Activated CD4-positive, CD25-positive, alpha-beta regulatory T cell treated with anti-CD3 and anti-CD28 coated beads, Interleukin-2, amount 50 U/mL, for 72 hours (primary cell): Measurements from ENCODE around the gene DNAH9.

Experiments used
- DNase-seq: peaks from one replicate; pipeline ENCODE4 v3.0.0; 2021

The DNAH9 gene

GRCh38 chr17:11852912-11853311, 254.6 kb downstream of the DNAH9 start:
- no peak for DNase-seq

DNA sequence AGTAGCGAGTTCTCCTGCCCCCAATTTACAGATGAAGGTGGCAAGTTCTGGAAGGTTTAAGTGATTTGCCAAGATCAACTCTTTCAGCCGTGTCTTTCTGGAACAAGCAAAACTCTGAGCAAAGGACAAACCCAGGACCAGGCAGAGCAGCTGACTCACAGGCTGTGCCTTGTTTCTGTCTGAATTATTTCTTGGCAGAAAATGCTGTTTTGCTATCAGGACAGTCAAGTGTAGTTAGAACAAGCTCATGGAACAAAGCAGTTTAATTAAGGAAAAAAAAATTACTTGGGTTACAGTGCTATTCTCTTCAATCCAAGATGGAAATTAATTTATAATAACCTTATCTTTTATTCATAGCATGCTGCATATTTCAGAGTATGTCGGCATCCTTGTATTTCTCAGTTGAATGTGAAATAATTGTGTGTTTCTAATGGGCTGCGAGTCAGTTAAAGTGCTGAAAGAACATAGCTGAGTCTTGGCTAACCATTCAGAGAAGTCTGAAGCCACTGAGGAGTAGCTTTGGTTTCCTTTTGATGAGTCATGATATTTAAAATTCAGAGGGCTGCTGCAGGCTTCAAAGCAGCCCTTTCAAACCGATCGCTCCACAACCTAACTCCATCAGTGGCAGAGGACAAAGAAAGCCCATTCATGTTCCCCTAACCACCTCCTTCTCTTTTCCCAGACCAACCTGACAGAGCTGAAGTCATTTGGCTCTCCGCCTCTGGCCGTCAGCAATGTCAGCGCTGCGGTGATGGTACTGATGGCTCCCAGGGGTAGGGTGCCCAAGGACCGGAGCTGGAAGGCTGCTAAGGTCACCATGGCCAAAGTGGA, 255.3 kb downstream of the DNAH9 start:
- no peak for DNase-seq

DNA sequence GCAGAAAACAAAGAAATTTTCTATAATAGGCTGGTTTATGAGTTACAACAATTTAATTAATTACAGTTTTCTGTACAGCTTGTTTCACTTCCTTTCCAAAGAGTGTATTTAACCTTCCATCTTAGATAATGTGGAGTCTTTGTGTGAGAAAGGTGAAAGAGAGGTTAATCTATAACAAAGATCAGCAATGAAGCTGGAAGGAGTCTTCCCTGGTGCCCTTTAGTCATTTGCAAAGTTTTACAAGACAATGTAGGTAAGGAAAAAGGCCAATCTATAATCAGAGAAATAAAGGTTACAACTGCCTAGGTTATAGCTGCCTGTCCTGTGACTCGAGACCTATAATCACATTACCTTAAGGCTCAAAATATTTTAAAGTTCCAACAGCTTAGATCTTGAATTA, 257.0 kb downstream of the DNAH9 start:
- DNase-seq: no peak

DNA sequence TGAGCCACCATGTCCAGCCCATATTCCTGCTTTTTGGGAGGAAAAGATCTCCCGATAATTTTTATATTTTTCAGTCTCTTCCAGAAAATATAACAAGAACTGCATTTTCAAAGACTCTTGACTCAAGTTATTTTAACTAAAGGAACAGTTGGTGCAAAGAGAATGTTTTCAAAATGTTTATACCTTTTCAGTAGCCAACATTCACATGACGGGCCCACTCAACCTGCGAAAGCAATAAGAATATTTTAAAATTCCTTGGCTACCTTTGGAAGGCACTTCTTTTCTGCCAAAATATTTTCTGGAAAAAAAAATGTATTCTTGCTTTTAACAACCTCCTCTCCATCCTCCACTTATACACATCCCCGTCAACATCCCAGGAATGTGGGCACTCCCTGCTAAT, 258.7 kb downstream of the DNAH9 start:
- no peak for DNase-seq

DNA sequence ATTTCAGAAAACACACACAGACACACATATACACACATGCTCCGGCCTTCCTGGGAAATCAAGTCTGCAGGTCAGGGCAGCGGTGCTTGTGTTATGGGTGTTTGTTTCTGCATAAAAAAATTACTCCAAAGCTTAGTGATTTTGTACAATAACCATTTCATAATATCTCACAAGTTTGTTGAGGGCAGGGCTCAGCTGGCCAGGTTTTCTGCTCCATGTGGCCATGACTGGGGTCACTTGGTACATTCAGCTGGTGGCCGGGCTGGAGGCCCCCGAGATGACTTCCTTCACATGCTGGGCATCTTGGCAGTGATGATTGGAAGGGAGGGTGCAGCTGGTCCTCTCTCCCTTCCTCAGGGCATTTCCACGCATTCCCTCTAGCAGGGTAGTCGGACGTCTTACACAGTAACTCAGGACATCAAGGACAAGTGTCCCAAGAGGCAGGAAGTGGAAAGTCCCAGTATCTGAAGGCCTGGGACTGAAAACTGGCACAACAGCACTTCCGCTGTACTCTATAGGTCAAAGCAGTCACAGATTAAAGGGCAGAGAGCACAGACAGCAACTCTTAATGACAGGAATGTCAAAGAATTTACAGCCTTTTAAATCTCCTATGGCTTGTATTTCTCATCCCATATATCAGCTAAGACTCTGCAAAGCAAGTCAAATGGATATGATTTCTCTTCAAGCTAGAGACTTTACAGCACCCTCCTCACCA, 271.6 kb downstream of the DNAH9 start:
- DNase-seq: no peak

GRCh38 chr17:11871773-11872172, 273.5 kb downstream of the DNAH9 start:
- DNase-seq: no peak

DNA sequence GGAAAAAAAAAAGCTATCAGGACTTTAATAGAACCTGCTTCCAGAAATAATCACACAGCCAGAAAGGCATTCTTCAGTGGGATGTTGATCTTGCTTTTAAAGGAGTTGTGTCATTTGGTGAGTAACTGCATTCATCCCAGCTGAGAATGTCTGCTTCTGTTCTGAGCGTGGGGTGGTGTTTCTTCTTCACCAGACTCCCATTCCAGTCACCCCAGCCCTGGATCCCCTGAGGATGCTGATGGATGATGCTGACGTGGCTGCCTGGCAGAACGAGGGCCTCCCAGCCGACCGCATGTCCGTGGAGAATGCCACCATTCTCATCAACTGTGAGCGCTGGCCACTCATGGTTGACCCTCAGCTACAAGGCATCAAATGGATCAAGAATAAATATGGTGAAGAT, 276.5 kb downstream of the DNAH9 start:
- no peak for DNase-seq

GRCh38 chr17:11880714-11881113, 282.4 kb downstream of the DNAH9 start:
- DNase-seq: no peak

DNA sequence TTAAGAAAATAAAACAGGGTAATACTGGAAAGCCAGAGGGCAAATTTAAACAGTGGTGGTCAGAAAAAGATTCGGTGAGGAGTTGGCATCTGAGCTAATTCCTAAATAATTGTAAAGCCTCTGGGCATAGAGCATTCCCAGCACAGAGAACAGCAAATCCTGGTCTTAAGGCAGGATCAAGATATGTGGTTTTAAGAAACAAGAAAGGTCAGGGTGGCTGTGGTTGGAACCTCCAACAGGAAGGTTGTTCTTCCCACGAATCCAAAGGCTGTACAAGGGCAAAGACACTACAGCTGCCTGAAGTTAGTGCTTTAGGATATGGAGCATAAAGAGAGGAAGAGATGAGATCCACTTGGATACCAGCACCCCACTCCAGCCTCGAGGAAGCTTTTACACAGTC, 284.4 kb downstream of the DNAH9 start:
- no peak for DNase-seq

DNA sequence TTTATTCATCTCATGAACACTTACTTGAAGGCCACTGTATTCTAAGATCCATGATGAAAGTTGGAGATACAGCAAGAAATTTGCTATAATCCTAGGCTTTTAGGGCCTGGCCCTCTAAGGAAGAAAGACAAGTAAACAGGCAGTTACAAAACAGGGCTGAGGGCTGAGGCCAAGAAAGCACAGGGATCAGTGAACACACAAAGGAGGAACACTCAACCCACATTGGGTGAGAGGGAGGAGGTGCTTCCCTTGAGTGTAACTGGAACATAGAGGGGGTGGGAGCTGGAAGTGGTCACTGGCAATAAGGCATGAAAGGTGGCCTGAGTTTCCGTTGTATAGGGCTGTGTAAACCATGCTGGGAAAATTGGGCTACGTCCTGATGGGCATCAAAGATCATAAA, 286.8 kb downstream of the DNAH9 start:
- DNase-seq: no peak

DNA sequence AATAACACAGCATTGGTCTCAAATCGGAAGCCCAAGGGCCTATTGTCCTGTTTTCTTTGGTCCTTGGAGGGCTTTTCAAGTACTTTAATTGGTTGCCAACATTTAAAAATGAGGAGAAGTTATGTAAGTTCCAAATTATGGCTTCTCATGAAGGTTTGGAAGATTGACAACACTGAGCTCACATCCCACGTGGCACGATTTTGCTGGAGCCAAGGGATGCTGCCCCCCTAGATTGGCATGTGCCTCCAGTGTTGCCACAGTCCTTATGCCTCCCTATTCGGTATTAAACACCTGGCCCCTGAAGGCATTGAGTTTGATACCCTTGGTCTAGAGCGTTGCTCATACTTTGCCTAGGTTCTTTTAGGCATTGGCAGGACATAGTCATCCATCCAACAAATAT, 291.0 kb downstream of the DNAH9 start:
- DNase-seq: no peak

DNA sequence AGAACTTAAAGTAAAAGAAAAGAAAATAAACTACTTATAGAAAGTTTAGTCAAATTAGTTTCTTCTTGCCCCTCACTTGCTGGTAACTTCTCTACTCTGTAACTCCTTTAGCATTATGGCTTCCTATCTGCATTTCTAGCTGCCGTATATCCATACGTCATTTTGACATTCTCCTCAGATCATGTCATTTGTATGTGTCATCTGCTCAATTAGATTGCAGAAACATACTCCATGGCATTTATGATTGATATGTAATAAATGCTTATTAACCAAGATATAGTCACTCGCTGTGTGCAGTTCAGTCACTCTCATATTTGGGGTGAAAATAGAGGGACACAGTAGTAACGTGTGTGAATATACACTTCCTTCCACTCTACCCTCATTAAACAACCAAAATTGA, 295.6 kb downstream of the DNAH9 start:
- no peak for DNase-seq

DNA sequence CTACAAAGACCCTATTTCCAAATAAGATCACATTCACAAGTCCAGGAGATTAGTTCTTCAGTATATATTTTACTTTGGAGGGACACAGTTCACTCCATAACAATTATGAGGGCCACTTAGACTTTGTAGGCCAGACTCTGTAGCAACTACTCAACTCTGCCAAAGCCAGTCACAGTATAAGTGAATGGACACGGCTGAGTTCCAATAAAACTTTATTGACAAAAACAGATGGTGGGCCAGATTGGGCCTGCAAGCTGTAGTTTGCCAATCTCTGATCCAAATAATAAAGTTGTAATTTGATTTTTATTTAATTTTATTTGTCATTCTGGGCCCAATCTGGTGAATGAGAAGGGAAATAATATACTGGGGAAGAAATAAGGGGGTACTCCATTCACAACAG, 297.9 kb downstream of the DNAH9 start:
- DNase-seq: no peak

GRCh38 chr17:11898526-11899235, 300.4 kb downstream of the DNAH9 start:
- no peak for DNase-seq

- DNase-seq: no peak
Observed at GRCh38 chr17:11899537-11899942, 301.3 kb downstream of the DNAH9 start.

DNA sequence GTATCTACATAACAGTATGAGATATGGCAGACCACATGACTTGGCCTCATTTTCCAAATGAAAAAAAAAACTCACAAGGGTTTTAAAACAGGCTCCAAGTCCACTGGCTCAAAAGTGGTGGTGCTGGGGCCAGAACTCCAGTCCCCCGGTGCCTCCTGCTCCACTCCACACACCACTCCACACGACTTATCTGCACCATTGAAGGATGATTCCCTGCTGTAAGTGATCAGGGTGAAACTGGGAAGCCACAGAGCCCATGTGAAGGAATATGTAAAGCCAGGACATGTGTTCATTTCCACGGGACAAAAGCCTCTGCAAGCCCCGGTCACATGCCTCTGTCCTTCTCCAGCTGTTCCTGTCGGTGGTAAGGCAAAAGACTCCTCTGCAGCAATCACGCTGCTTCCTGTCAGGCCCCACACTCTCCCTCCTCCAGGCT, 301.8 kb downstream of the DNAH9 start:
- no peak for DNase-seq

- no peak for DNase-seq
Observed at GRCh38 chr17:11900655-11901054, 302.4 kb downstream of the DNAH9 start.

GRCh38 chr17:11901931-11902330, 303.7 kb downstream of the DNAH9 start:
- no peak for DNase-seq

- DNase-seq: no peak
Observed at GRCh38 chr17:11908711-11909146, 310.5 kb downstream of the DNAH9 start.

GRCh38 chr17:11909348-11909747, 311.1 kb downstream of the DNAH9 start:
- no peak for DNase-seq

DNA sequence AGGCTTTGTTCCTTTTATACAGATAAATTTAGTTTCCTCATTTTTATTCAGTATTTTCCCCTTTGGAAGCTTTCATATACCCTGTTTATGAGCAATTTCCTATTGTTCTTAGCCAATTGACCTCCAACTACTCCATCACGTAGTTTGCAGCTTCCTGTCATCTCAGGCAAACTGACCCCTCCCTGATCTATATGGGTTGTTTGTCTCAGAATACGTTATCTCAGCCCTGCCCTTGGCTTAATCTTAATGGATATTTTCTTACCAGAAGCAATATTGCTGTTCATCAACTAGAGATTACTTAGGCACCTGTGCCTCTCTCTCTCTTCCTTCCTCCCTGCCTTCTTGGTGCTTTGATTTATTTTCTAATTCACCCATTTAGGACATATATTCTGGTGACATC, 317.8 kb downstream of the DNAH9 start:
- no peak for DNase-seq

DNA sequence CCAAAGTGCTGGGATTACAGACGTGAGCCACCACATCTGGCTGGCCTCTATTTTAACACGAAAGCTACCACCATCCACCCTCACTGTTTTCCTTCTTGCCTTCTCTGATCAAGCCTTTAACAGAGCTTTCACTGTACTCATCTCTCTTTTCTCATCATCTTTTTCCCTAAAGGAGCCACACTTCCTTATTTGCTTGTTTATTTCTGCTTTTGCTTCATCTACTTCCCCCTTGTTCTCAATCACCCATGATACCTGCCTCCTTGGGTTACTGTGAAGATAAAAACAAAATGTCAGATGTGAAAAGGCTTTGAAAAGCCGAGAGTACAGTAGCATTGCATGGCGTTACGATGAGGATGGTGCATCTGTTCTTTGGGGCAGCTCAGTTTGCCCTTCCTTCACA, 319.1 kb downstream of the DNAH9 start:
- DNase-seq: no peak

DNA sequence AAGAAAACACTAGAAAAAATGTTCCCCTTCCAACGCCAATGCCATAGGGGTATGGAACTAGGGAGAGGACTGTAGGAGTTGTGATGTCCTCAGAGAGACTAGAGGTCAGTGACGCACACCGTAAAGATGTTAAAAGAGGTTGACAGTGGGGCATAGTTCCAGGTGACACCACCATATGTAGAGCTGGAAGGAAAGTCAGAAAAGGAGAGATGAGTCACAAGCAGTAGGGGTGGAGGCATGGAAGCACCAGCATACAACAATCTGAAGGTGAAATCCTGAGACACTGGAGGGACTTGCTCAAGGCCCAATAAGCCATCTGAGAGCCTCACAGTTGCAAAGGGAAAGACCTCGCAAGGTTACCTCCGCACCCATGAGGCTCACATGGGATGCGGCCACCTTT, 323.0 kb downstream of the DNAH9 start:
- no peak for DNase-seq

DNA sequence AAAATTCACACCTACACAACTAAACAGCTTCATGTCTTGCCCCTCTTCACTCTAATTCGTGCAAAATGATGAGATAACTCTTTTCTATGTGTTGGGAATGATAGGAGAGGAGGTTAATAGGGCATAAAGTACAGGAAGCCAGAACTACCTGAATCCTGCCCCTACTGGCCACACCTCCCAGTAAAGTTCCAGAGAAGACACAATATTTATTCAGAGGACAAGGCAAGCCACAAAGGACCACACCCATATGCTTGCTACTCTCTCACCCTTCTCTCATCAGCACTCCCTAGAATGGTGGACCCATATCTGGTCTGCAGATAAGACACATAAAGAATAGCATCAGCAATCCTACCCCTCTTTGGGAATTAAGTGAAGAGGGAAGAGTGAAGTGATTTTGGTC, 324.4 kb downstream of the DNAH9 start:
- no peak for DNase-seq
